GM23338 (cell line): ENCODE results near the gene SMG7. TPM values are rescaled to one million over a fixed set of nuclear protein-coding genes. Genes with fewer than 3 reads are reported as not detected.

Experiments
- ATAC-seq: fragments of 200-7000 bp; cut with Tn5 transposase; 3 replicates; pipeline ENCODE4 v1.9.1; 2020
- DNase-seq: peaks from one replicate; pipeline ENCODE4 v3.0.0-alpha.2; 2015; ENCODE audit warnings: low spot score
- H2AFZ ChIP-seq: fragments of 200-600 bp; sonication (generic); 2 replicates; pipeline ENCODE4 v1.8.0; 2016; ENCODE audit warnings: antibody characterized with exemption, mild to moderate bottlenecking, moderate library complexity
- H3F3A ChIP-seq: fragments of 200-600 bp; sonication (generic); replicated peaks from 2 replicates; pipeline ENCODE4 v1.8.0; 2017; ENCODE audit warnings: antibody characterized with exemption, mixed run types, low read depth
- H3K27ac ChIP-seq: fragments of 200-600 bp; sonication (generic); 2 replicates; pipeline ENCODE4 v1.6.1; 2016; ENCODE audit warnings: low read depth
- H3K27me3 ChIP-seq: fragments of 200-600 bp; sonication (generic); 2 replicates; pipeline ENCODE4 v1.8.0; 2016; ENCODE audit warnings: mild to moderate bottlenecking, mixed run types, moderate library complexity; ENCODE audit not compliant: insufficient read depth
- H3K36me3 ChIP-seq: fragments of 200-600 bp; sonication (generic); 2 replicates; pipeline ENCODE4 v1.8.0; 2016; ENCODE audit warnings: mild to moderate bottlenecking; ENCODE audit not compliant: insufficient read depth
- H3K4me1 ChIP-seq: fragments of 200-600 bp; sonication (generic); 2 replicates; pipeline ENCODE4 v1.8.0; 2016; ENCODE audit warnings: mild to moderate bottlenecking, moderate library complexity; ENCODE audit not compliant: insufficient read depth
- H3K4me2 ChIP-seq: fragments of 200-600 bp; sonication (generic); 2 replicates; pipeline ENCODE4 v1.7.1; 2017; ENCODE audit warnings: mixed run types
- H3K4me3 ChIP-seq: fragments of 200-600 bp; sonication (generic); 2 replicates; pipeline ENCODE4 v1.6.1; 2016; ENCODE audit warnings: mixed run types
- H3K79me2 ChIP-seq: fragments of 200-600 bp; sonication (generic); replicated peaks from 2 replicates; pipeline ENCODE4 v1.8.0; 2017; ENCODE audit warnings: mild to moderate bottlenecking; ENCODE audit not compliant: insufficient read depth
- H3K9me2 ChIP-seq: fragments of 200-600 bp; sonication (generic); 2 replicates; pipeline ENCODE4 v1.8.0; 2017; ENCODE audit not compliant: insufficient read depth
- H4K20me1 ChIP-seq: fragments of 200-600 bp; sonication (generic); replicated peaks from 2 replicates; pipeline ENCODE4 v1.8.0; 2017; ENCODE audit warnings: mild to moderate bottlenecking; ENCODE audit not compliant: insufficient read depth
- H3K27ac Mint-ChIP-seq: 2 replicates; pipeline ENCODE4 v1.8.0; 2020; ENCODE audit warnings: inconsistent platforms, mild to moderate bottlenecking, moderate library complexity, mixed read lengths
- H3K27me3 Mint-ChIP-seq: 3 replicates; pipeline ENCODE4 v1.8.0; 2022; ENCODE audit warnings: low read depth, mild to moderate bottlenecking, moderate library complexity, mixed read lengths, inconsistent platforms; ENCODE audit not compliant: insufficient read depth, poor library complexity
- H3K36me3 Mint-ChIP-seq: 3 replicates; pipeline ENCODE4 v1.8.0; 2021; ENCODE audit warnings: low read depth, mild to moderate bottlenecking, inconsistent platforms, moderate library complexity, mixed read lengths
- H3K4me1 Mint-ChIP-seq: 3 replicates; pipeline ENCODE4 v1.8.0; 2020; ENCODE audit warnings: mild to moderate bottlenecking, inconsistent platforms, mixed read lengths
- H3K4me3 Mint-ChIP-seq: 3 replicates; pipeline ENCODE4 v1.8.0; 2021; ENCODE audit warnings: moderate library complexity, mild to moderate bottlenecking, inconsistent platforms, mixed read lengths
- H3K9me3 Mint-ChIP-seq: 3 replicates; pipeline ENCODE4 v1.8.0; 2020; ENCODE audit warnings: moderate library complexity, mild to moderate bottlenecking, inconsistent platforms, mixed read lengths
- CREB1 ChIP-seq: fragments of 250-450 bp; sonication (Bioruptor Pico); IDR thresholded peaks from 2 replicates; pipeline ENCODE4 v1.5.0; 2020; ENCODE audit warnings: low read depth, mild to moderate bottlenecking, moderate library complexity
- EZH2 ChIP-seq: fragments of 200-600 bp; sonication (generic); IDR thresholded peaks from one replicate; pipeline ENCODE4 v1.8.0; 2017; ENCODE audit warnings: antibody characterized with exemption, mild to moderate bottlenecking, low read depth; ENCODE audit not compliant: unreplicated experiment
- JUNB ChIP-seq: IDR thresholded peaks from one replicate; pipeline ENCODE4 v1.6.1; 2016; ENCODE audit warnings: antibody characterized with exemption; ENCODE audit not compliant: unreplicated experiment
- NANOG ChIP-seq: IDR thresholded peaks from 2 replicates; pipeline ENCODE4 v1.6.1; 2016; ENCODE audit warnings: antibody characterized with exemption, borderline replicate concordance
- POLR2AphosphoS5 ChIP-seq: IDR thresholded peaks from 2 replicates; pipeline ENCODE4 v1.6.1; 2016; ENCODE audit warnings: antibody characterized with exemption, low read depth
- ZNF331 ChIP-seq: fragments of 250-450 bp; sonication (Bioruptor Pico); IDR thresholded peaks from 2 replicates; pipeline ENCODE4 v1.5.0; 2020; ENCODE audit warnings: low read depth, mild to moderate bottlenecking, moderate library complexity
- polyA plus RNA-seq: library from polyadenylated mRNA; unstranded; fragments of >200 nt; fragmentation: Nextera tagmentation; extraction: Ambion mirVana; gene quantifications from 2 replicates; pipeline ENCODE4 v1.2.1, GENCODE V29; 2016
- total RNA-seq: library from RNA; depleted of rRNA; stranded (reverse); fragments of >200 nt; shearing (Covaris generic); gene quantifications from 2 replicates; pipeline ENCODE4 v1.2.3, GENCODE V29; 2014
- TF ChIP-seq, protein P1 (sequence below): IDR thresholded peaks from one replicate; pipeline ENCODE4 v1.6.1; 2018; ENCODE audit warnings: antibody characterized with exemption; ENCODE audit not compliant: unreplicated experiment
- TF ChIP-seq, protein P2 (sequence below): fragments of 250-450 bp; sonication (Bioruptor Pico); IDR thresholded peaks from 2 replicates; pipeline ENCODE4 v1.5.0; 2020; ENCODE audit warnings: mild to moderate bottlenecking, moderate library complexity
- TF ChIP-seq, protein P3 (sequence below): IDR thresholded peaks from 2 replicates; pipeline ENCODE4 v1.6.1; 2016; ENCODE audit warnings: antibody characterized with exemption

Gene SMG7
- total and polyA plus RNA-seq, 2 experiments from 2014 or later = 33.0 to 79.4 TPM

DNA sequence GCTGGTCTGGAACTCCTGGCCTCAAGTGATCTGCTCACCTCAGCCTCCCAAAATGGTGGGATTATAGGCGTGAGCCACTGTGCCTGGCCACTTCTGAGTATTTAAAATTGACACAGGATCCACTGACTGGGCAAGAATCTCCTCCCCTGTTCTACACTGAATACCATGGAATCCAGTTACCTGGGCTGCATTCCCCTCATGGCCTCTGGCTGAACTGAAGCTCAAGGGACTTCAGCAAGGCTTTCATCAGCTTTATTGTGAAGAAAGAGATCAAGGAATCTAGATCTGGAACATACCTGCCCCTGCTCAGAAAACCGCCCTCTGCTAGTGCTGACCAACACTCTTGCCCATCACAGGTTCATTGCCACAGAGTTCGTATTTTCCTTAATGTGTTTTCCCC, 97.5 kb downstream of the SMG7 start:
- peaks cover 8% of the 10 kb centered on the region for H3K27me3 Mint-ChIP-seq
- Histone ChIP-seq H3K36me3 (no peaks in the 10 kb centered on the region), H3K4me1 (no peaks in the 10 kb centered on the region), H3K79me2 (no peaks in the 10 kb centered on the region), H3K4me3 (no peak overlapping the region), H3F3A (no peaks in the 10 kb centered on the region), H3K27me3 (no peaks in the 10 kb centered on the region), H2AFZ (no peak overlapping the region), H3K27ac (no peak overlapping the region), H3K9me2 (0 out of 2 replicates have a peak, but pooled peaks cover 3% of the 10 kb centered on the region), H3K4me2 (no peak overlapping the region), H4K20me1 (no peaks in the 10 kb centered on the region)
- H3K4me1 Mint-ChIP-seq = no peaks in the 10 kb centered on the region
- no peaks in the 10 kb centered on the region for H3K36me3 Mint-ChIP-seq
- TF ChIP-seq, protein P1, sequence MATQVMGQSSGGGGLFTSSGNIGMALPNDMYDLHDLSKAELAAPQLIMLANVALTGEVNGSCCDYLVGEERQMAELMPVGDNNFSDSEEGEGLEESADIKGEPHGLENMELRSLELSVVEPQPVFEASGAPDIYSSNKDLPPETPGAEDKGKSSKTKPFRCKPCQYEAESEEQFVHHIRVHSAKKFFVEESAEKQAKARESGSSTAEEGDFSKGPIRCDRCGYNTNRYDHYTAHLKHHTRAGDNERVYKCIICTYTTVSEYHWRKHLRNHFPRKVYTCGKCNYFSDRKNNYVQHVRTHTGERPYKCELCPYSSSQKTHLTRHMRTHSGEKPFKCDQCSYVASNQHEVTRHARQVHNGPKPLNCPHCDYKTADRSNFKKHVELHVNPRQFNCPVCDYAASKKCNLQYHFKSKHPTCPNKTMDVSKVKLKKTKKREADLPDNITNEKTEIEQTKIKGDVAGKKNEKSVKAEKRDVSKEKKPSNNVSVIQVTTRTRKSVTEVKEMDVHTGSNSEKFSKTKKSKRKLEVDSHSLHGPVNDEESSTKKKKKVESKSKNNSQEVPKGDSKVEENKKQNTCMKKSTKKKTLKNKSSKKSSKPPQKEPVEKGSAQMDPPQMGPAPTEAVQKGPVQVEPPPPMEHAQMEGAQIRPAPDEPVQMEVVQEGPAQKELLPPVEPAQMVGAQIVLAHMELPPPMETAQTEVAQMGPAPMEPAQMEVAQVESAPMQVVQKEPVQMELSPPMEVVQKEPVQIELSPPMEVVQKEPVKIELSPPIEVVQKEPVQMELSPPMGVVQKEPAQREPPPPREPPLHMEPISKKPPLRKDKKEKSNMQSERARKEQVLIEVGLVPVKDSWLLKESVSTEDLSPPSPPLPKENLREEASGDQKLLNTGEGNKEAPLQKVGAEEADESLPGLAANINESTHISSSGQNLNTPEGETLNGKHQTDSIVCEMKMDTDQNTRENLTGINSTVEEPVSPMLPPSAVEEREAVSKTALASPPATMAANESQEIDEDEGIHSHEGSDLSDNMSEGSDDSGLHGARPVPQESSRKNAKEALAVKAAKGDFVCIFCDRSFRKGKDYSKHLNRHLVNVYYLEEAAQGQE = no peak
- TF ChIP-seq POLR2AphosphoS5 = no peak
- no peak for TF ChIP-seq ZNF331 (CRISPR knock-in tag)
- no peak for TF ChIP-seq NANOG
- TF ChIP-seq CREB1 (CRISPR knock-in tag) = no peak
- TF ChIP-seq, protein P2, sequence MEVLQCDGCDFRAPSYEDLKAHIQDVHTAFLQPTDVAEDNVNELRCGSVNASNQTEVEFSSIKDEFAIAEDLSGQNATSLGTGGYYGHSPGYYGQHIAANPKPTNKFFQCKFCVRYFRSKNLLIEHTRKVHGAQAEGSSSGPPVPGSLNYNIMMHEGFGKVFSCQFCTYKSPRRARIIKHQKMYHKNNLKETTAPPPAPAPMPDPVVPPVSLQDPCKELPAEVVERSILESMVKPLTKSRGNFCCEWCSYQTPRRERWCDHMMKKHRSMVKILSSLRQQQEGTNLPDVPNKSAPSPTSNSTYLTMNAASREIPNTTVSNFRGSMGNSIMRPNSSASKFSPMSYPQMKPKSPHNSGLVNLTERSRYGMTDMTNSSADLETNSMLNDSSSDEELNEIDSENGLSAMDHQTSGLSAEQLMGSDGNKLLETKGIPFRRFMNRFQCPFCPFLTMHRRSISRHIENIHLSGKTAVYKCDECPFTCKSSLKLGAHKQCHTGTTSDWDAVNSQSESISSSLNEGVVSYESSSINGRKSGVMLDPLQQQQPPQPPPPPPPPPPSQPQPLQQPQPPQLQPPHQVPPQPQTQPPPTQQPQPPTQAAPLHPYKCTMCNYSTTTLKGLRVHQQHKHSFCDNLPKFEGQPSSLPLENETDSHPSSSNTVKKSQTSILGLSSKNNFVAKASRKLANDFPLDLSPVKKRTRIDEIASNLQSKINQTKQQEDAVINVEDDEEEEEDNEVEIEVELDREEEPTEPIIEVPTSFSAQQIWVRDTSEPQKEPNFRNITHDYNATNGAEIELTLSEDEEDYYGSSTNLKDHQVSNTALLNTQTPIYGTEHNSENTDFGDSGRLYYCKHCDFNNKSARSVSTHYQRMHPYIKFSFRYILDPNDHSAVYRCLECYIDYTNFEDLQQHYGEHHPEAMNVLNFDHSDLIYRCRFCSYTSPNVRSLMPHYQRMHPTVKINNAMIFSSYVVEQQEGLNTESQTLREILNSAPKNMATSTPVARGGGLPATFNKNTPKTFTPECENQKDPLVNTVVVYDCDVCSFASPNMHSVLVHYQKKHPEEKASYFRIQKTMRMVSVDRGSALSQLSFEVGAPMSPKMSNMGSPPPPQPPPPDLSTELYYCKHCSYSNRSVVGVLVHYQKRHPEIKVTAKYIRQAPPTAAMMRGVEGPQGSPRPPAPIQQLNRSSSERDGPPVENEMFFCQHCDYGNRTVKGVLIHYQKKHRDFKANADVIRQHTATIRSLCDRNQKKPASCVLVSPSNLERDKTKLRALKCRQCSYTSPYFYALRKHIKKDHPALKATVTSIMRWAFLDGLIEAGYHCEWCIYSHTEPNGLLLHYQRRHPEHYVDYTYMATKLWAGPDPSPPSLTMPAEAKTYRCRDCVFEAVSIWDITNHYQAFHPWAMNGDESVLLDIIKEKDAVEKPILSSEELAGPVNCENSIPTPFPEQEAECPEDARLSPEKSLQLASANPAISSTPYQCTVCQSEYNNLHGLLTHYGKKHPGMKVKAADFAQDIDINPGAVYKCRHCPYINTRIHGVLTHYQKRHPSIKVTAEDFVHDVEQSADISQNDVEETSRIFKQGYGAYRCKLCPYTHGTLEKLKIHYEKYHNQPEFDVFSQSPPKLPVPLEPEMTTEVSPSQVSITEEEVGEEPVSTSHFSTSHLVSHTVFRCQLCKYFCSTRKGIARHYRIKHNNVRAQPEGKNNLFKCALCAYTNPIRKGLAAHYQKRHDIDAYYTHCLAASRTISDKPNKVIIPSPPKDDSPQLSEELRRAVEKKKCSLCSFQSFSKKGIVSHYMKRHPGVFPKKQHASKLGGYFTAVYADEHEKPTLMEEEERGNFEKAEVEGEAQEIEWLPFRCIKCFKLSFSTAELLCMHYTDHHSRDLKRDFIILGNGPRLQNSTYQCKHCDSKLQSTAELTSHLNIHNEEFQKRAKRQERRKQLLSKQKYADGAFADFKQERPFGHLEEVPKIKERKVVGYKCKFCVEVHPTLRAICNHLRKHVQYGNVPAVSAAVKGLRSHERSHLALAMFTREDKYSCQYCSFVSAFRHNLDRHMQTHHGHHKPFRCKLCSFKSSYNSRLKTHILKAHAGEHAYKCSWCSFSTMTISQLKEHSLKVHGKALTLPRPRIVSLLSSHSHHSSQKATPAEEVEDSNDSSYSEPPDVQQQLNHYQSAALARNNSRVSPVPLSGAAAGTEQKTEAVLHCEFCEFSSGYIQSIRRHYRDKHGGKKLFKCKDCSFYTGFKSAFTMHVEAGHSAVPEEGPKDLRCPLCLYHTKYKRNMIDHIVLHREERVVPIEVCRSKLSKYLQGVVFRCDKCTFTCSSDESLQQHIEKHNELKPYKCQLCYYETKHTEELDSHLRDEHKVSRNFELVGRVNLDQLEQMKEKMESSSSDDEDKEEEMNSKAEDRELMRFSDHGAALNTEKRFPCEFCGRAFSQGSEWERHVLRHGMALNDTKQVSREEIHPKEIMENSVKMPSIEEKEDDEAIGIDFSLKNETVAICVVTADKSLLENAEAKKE (CRISPR knock-in tag) = no peak
- no peak for TF ChIP-seq EZH2
- TF ChIP-seq, protein P3, sequence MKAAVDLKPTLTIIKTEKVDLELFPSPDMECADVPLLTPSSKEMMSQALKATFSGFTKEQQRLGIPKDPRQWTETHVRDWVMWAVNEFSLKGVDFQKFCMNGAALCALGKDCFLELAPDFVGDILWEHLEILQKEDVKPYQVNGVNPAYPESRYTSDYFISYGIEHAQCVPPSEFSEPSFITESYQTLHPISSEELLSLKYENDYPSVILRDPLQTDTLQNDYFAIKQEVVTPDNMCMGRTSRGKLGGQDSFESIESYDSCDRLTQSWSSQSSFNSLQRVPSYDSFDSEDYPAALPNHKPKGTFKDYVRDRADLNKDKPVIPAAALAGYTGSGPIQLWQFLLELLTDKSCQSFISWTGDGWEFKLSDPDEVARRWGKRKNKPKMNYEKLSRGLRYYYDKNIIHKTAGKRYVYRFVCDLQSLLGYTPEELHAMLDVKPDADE = no peak
- TF ChIP-seq JUNB = no peak
- H3K27ac Mint-ChIP-seq = no peak overlapping the region
- H3K9me3 Mint-ChIP-seq = no peaks in the 10 kb centered on the region
- H3K4me3 Mint-ChIP-seq = no peak overlapping the region
- ATAC-seq (no peak), DNase-seq (no peak)
